ENCODE results near the gene DERL3. TPM values are rescaled to one million over a fixed set of nuclear protein-coding genes. Genes with fewer than 3 reads are reported as not detected.

Gene DERL3
- total RNA-seq, 4 donors from 2014 or later = 1.9 to 20.0 (median 3.1) TPM

DNA sequence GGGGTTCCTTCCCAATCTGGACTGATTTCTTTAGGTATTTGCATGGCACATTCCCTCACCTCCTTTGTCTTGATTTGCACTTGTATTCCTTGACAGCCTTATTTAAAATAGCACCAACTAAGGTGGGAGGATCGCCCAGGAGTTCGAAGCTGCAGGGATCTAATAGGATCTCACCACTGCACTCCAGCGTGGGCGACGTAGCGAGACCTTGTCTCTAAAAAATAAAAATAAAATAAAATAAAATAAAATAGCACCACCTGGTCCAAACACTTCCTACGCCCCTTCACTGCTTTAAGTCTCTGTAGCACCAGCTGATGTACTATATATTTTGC lies 19.6 kb upstream of the DERL3 start:
- intact Hi-C loops (cut with DNase I; ENCODE audit: low total_unique reads) (no loop called here), in situ Hi-C loops (cut with MboI; ENCODE audit: low pct_ligation_motif_present in 1 of 4, low pct_unique_long_range_greater_than_20kb in 1 of 4, low sequenced_read_pairs in 3 of 4) (no loop called here)
- peaks cover 0 to 23% (median 16%) of the 10 kb centered on the region in 4 donors for H3K4me1 ChIP-seq
- peak overlapping the region in 3 of 4 donors; percentile 55 to 92 (median 61) for H3K4me3 ChIP-seq
- H3K36me3 ChIP-seq = no peaks in the 10 kb centered on the region
- TF ChIP-seq POLR2AphosphoS5 (IDR thresholded peaks at IDR 0.05) (no peak), EP300 (IDR thresholded peaks at IDR 0.05; ENCODE audit: low read depth) (no peak)
- TF ChIP-seq, protein P1, sequence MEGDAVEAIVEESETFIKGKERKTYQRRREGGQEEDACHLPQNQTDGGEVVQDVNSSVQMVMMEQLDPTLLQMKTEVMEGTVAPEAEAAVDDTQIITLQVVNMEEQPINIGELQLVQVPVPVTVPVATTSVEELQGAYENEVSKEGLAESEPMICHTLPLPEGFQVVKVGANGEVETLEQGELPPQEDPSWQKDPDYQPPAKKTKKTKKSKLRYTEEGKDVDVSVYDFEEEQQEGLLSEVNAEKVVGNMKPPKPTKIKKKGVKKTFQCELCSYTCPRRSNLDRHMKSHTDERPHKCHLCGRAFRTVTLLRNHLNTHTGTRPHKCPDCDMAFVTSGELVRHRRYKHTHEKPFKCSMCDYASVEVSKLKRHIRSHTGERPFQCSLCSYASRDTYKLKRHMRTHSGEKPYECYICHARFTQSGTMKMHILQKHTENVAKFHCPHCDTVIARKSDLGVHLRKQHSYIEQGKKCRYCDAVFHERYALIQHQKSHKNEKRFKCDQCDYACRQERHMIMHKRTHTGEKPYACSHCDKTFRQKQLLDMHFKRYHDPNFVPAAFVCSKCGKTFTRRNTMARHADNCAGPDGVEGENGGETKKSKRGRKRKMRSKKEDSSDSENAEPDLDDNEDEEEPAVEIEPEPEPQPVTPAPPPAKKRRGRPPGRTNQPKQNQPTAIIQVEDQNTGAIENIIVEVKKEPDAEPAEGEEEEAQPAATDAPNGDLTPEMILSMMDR (IDR thresholded peaks at IDR 0.05) = peak in 1 of 5 experiments; percentile 20
- WGBS, 2 donors (ENCODE audit: low coverage in 1 of 2) = 65% methylated on average over 7 of the region's 7 CpGs; no CpG with 5 or more reads in 1 of the 2 donors
- no peaks in the 10 kb centered on the region for H3K9me3 ChIP-seq
- no peaks in the 10 kb centered on the region for H3K27me3 ChIP-seq
- H3K27ac ChIP-seq = peak overlapping the region; percentile 92 to 98 (median 97)
- DNase-seq = no peak

DNA sequence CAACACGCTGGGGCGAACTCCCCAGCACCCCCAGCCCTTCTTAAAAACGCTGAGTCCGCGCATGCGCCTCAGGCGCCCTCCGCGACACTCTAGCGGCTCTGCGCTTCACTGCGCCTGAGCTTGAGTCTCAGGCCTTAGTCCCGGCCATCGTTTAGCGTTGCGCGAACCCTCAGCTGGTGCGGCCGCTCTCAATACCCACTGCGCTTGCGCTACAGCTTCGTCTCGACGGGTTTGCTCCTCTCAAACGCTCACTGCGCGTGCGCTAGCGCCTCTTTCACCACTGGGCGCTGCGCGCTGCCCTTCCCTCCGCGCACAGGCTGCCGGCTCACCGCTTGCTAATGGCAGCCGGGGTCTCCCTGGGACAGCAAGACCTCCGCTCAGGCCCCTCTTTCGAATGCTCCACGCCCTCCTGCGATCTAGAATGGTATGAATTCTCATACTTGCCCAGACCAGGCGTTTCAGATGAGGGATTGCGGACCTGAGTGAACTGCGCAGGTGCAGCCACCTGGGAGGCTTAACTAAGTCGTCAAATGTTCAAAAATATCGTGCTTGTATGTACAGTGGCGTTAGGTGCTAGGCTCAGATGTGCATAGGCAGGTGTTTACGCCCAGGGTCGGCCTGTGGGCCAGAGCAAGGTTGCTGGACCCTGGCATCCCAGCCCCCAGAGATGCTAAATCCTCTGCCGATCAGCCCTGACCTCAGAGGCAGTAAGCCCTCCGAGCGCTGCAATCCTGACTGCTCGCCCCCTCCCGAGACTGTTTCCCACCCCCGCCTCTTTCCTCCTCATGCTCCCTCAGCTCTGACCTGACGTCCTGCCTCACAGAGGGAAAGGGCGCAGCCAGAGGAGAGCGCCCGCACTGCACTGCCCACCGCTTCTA lies 19.0 kb upstream of the DERL3 start, which contains the start of gene SLC2A11:
TSS of gene SLC2A11 (plus strand) at position 270 of the 878 bp plus-strand sequence. CDS start at position 395, 125 bp downstream.
- H3K27ac ChIP-seq = peak within 1 kb of the TSS; percentile 92 to 98 (median 97)
- H3K4me1 ChIP-seq = peaks cover 0 to 23% (median 16%) of the 10 kb centered on the region in 4 donors
- WGBS, 2 donors (ENCODE audit: low coverage in 1 of 2) = 0 to 1% methylated on average over 3 to 53 of the region's 60 CpGs
- H3K4me3 ChIP-seq = peak within 1 kb of the TSS; percentile 55 to 92 (median 64)
- TF ChIP-seq POLR2AphosphoS5 (IDR thresholded peaks at IDR 0.05) (peak; percentile 84 to 92 (median 90)), EP300 (IDR thresholded peaks at IDR 0.05; ENCODE audit: low read depth) (no peak), POLR2A (IDR thresholded peaks at IDR 0.05) (peak; percentile 83)
- TF ChIP-seq, protein P1 (IDR thresholded peaks at IDR 0.05) = peak; percentile 2 to 72 (median 18)
- H3K27me3 ChIP-seq = no peaks in the 10 kb centered on the region
- intact Hi-C loops (cut with DNase I; ENCODE audit: low total_unique reads) = no loop called here
- H3K9me3 ChIP-seq = no peaks in the 10 kb centered on the region
- H3K36me3 ChIP-seq = no peaks in the 10 kb centered on the region
- in situ Hi-C loops (cut with MboI; ENCODE audit: low pct_ligation_motif_present in 1 of 4, low pct_unique_long_range_greater_than_20kb in 1 of 4, low sequenced_read_pairs in 3 of 4) = no loop called here
- DNase-seq = peak; percentile 97

DNA sequence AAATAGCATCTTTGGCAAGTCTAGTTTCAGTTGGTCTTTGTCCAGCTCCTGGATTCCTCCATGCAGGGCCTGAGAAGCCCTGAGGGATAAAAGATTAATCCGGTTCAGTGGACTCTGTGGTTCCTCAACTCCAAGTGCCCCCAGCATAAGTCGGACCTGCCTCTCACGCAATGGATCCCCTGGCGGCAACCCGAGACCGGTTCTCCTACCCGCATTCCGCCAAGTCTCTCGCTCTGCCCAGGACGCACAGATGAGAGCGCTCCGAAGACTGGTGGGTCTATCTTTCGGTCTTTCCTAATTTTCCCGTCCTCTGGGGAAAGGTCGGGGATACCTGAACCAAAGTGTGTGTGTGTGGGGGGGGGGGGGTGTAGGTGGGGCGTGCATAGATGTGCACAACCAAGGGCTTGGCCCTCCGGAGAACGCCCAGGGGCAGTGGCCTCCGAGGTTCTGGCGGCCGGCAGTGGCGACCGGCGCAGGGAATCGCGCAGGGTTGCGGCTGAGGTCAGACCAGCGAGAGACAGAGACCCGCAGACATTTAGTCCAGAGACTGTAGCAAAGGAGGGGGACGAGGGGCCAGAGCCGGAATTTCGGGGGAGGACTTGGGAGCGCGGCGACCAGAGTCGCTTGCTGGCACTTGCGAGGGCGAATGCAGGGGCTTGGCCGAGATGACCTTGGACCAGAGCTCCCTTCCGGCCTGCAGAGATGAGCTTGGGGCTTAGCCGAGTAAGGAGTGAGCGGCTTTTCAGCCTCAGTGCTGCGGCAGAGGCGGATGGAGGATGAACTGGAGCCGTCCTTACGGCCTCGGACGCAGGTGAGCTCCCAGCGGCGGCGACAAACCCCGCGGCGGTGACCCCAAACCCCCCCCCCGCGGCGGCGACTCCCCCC lies 18.2 kb upstream of the DERL3 start:
- WGBS, 2 donors (ENCODE audit: low coverage in 1 of 2) = 0 to 3% methylated on average over 13 to 40 of the region's 58 CpGs
- peak overlapping the region; percentile 92 to 98 (median 97) for H3K27ac ChIP-seq
- peak overlapping the region; percentile 55 to 92 (median 64) for H3K4me3 ChIP-seq
- no peak for TF ChIP-seq POLR2A (IDR thresholded peaks at IDR 0.05)
- no peak for TF ChIP-seq POLR2AphosphoS5 (IDR thresholded peaks at IDR 0.05)
- TF ChIP-seq EP300 (IDR thresholded peaks at IDR 0.05; ENCODE audit: low read depth) = no peak
- TF ChIP-seq, protein P1 (IDR thresholded peaks at IDR 0.05) = peak in 3 of 5 experiments; percentile 13 to 44 (median 32)
- no peaks in the 10 kb centered on the region for H3K9me3 ChIP-seq
- peak; percentile 60 for DNase-seq
- intact Hi-C loops (cut with DNase I; ENCODE audit: low total_unique reads) = no loop called here
- no peaks in the 10 kb centered on the region for H3K27me3 ChIP-seq
- H3K36me3 ChIP-seq = no peaks in the 10 kb centered on the region
- H3K4me1 ChIP-seq = peaks cover 0 to 23% (median 16%) of the 10 kb centered on the region in 4 donors
- in situ Hi-C loops (cut with MboI; ENCODE audit: low pct_ligation_motif_present in 1 of 4, low pct_unique_long_range_greater_than_20kb in 1 of 4, low sequenced_read_pairs in 3 of 4) = no loop called here

Data from transverse colon (tissue), 4 donors.